Adrenal gland (tissue), 12 donors: ENCODE results near the gene CTSO. TPM values are rescaled to one million over a fixed set of nuclear protein-coding genes. Genes with fewer than 3 reads are reported as not detected.

Experiments used
- DNase-seq, 7 donors: peaks; one replicate each; pipeline ENCODE4 v3.0.0-alpha.2; 2019 to 2020
- H3K27ac ChIP-seq, 5 donors: fragments of 200-600 bp; sonication (generic) in 4 of 5; 1 replicate in 3 of 5; 2 replicates in 2 of 5; pipeline versions ENCODE4 v1.5.1 to v1.8.0; 2016 to 2020; ENCODE audit warnings: mild to moderate bottlenecking in 1 of 5
- H3K27me3 ChIP-seq: fragments of 200-600 bp; 2 replicates; pipeline ENCODE4 v1.8.0; 2021
- H3K36me3 ChIP-seq, 2 donors: fragments of 200-600 bp; replicated peaks in 1 of 2; 1 replicate in 1 of 2; 2 replicates in 1 of 2; pipeline versions ENCODE4 v1.5.1 to v1.8.0; 2018 to 2022
- H3K4me1 ChIP-seq, 2 donors: fragments of 200-600 bp; replicated peaks in 1 of 2; 1 replicate in 1 of 2; 2 replicates in 1 of 2; pipeline versions ENCODE4 v1.5.1 to v1.8.0; 2018 to 2021
- H3K4me3 ChIP-seq, 4 donors: fragments of 200-600 bp; sonication (generic) in 3 of 4; one replicate each; pipeline ENCODE4 v1.5.1; 2016 to 2018
- H3K9me3 ChIP-seq, 3 donors: fragments of 200-600 bp; sonication (generic) in 1 of 3; replicated peaks in 1 of 3; 1 replicate in 2 of 3; 2 replicates in 1 of 3; pipeline versions ENCODE4 v1.5.1 to v1.8.0; 2016 to 2021
- CTCF ChIP-seq, 6 experiments: fragments of 450-650 bp in 4 of 6; fragments of 200-600 bp in 2 of 6; sonication (generic) in 1 of 6; IDR thresholded peaks; 1 replicate in 5 of 6; 2 replicates in 1 of 6; pipeline versions ENCODE4 v1.5.1 to v1.8.0; 2016 to 2021; ENCODE audit warnings: antibody characterized with exemption in 6 of 6, mild to moderate bottlenecking in 2 of 6, moderate library complexity in 1 of 6
- POLR2A ChIP-seq, 2 donors: fragments of 450-650 bp; IDR thresholded peaks; one replicate each; pipeline ENCODE4 v1.6.1; 2017; ENCODE audit warnings: antibody characterized with exemption in 2 of 2, mild to moderate bottlenecking in 2 of 2, moderate library complexity in 1 of 2
- WGBS, 4 donors: extraction: QIAGEN DNeasy Blood & Tissue Kit in 2 of 4; methylation state at CpG; one replicate each; pipeline versions ENCODE4 v1.1.5 to v1.1.7; 2013 to 2017; 5-methylcytosine and 5-hydroxymethylcytosine counted together
- intact Hi-C, 2 donors: fragments of 100-400 bp; cut with DNase I; formaldehyde crosslinking; loops; one replicate each; pipeline versions ENCODE4 v1.14.1 to v1.15.0; 2022 to 2023
- polyA plus RNA-seq, 3 donors: library from polyadenylated mRNA; stranded (reverse); fragments of 200-250 nt in 2 of 3; fragments of 350-450 nt in 1 of 3; fragmentation: Illumina TruSeq in 1 of 3; extraction: RNeasy Lipid Tissue Mini Kit (QIAGEN cat#74804) in 1 of 3; gene quantifications; one replicate each; pipeline ENCODE4 v1.2.3, GENCODE V29; 2013 to 2014
- total RNA-seq, 9 donors: library from RNA; depleted of rRNA in 4 of 9; stranded (reverse); fragments of >200 nt in 4 of 9; fragments of 120-200 nt in 1 of 9; fragmentation: NEBNext Ultra II Directional in 1 of 9; extraction: Animal tissue kit (Norgen Biotek cat#: 25700) in 1 of 9; gene quantifications; one replicate each; pipeline versions ENCODE4 v1.1.0 to v1.2.4, GENCODE V29; 2013 to 2023
- donor health status: healthy with polysubstance abuse.
- donor health status: Bipolar disorder and iron deficiency.
- donor health status: DM: yes; HTN: yes; CAD: no.
- donor health status: DM: no; HTN: no; CAD: no.
- donor health status: DM: no; HTN: no; CAD: no.
- donor health status: DM: yes; HTN: yes; CAD: no.

CTSO gene
- total and polyA plus RNA-seq, 12 donors: 5.0 to 46.9 (median 31.9) TPM

GRCh38 chr4:155879767-155880166, 73.9 kb downstream of the CTSO start:
- H3K27ac ChIP-seq: no peak overlapping the region
- no peaks in the 10 kb centered on the region for H3K4me1 ChIP-seq
- no peak for TF ChIP-seq POLR2A (IDR thresholded peaks at IDR 0.05)
- no peak for TF ChIP-seq CTCF (IDR thresholded peaks at IDR 0.05)
- H3K27me3 ChIP-seq: no peaks in the 10 kb centered on the region
- H3K4me3 ChIP-seq: no peak overlapping the region
- no peaks in the 10 kb centered on the region for H3K9me3 ChIP-seq
- DNase-seq: no peak
- H3K36me3 ChIP-seq: no peaks in the 10 kb centered on the region
- intact Hi-C loops: no loop called here

GRCh38 chr4:155878611-155879010, 75.1 kb downstream of the CTSO start:
- no peak overlapping the region for H3K4me3 ChIP-seq
- intact Hi-C loops: no loop called here
- no peaks in the 10 kb centered on the region for H3K9me3 ChIP-seq
- 29 to 44% (median 41%) methylated on average over 2 of the region's 2 CpGs for WGBS, 4 donors
- DNase-seq: no peak
- TF ChIP-seq POLR2A (IDR thresholded peaks at IDR 0.05) (no peak), CTCF (IDR thresholded peaks at IDR 0.05) (no peak)
- no peaks in the 10 kb centered on the region for H3K36me3 ChIP-seq
- no peak overlapping the region for H3K27ac ChIP-seq
- H3K4me1 ChIP-seq: no peaks in the 10 kb centered on the region
- no peaks in the 10 kb centered on the region for H3K27me3 ChIP-seq

DNA sequence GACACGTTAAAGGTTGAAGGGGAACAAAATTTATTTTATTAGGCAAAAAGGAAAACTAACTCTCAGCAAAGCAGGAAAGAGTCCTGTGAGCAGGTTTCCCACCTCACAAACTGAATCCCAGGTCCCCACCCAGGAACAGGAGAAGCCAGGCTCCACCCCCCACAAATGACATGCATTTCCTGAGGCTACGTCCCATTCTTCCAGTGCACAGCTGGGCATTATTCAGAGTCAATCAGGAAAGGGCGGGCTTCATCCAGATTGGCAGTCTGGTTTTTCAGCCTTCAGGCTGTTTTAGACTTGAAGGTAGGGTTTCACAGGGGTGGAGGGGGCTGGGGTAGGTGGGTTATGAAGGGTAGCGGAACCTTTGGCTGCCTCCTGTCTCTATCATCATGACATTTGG, 75.7 kb downstream of the CTSO start:
- WGBS, 4 donors: 85 to 92% (median 87%) methylated on average over 4 of the region's 4 CpGs
- no peak overlapping the region for H3K4me3 ChIP-seq
- H3K36me3 ChIP-seq: no peaks in the 10 kb centered on the region
- no peaks in the 10 kb centered on the region for H3K4me1 ChIP-seq
- no peaks in the 10 kb centered on the region for H3K9me3 ChIP-seq
- no peaks in the 10 kb centered on the region for H3K27me3 ChIP-seq
- TF ChIP-seq POLR2A (IDR thresholded peaks at IDR 0.05): no peak
- no peak for TF ChIP-seq CTCF (IDR thresholded peaks at IDR 0.05)
- no peak for DNase-seq
- intact Hi-C loops: no loop called here
- H3K27ac ChIP-seq: no peak overlapping the region

- no peak for TF ChIP-seq POLR2A (IDR thresholded peaks at IDR 0.05)
- H3K4me1 ChIP-seq: no peaks in the 10 kb centered on the region
- intact Hi-C loops: no loop called here
- WGBS, 4 donors: 80 to 90% (median 87%) methylated on average over 1 of the region's 1 CpG
- no peaks in the 10 kb centered on the region for H3K9me3 ChIP-seq
- H3K27ac ChIP-seq: no peak overlapping the region
- no peak overlapping the region for H3K4me3 ChIP-seq
- no peak for DNase-seq
- no peaks in the 10 kb centered on the region for H3K27me3 ChIP-seq
- H3K36me3 ChIP-seq: no peaks in the 10 kb centered on the region
These were observed 77.8 kb downstream of the CTSO start for GRCh38 chr4:155875878-155876277.

Other genes with a start within 250 kb of the CTSO start
- gene GUCY1B1, start 194.8 kb downstream of the CTSO start, total RNA-seq: 1 to 10 TPM in 8 of 9 donors, under 1 TPM in 1; 0.87 to 5.1 (median 2.7) TPM
- 10 to 100 TPM in 1 of 3 donors, 1 to 10 TPM in 2; 4.3 to 11.6 (median 4.4) TPM for gene GUCY1B1, start 194.8 kb downstream of the CTSO start, polyA plus RNA-seq
- not detected for gene ASIC5, start 87.6 kb downstream of the CTSO start, total RNA-seq
- gene ASIC5, start 87.6 kb downstream of the CTSO start, polyA plus RNA-seq: not detected
- gene TDO2, start 50.2 kb downstream of the CTSO start, total RNA-seq: 1 to 10 TPM in 7 of 9 donors, under 1 TPM in 2; 0.56 to 9.8 (median 3.3) TPM
- gene TDO2, start 50.2 kb downstream of the CTSO start, polyA plus RNA-seq: 1 to 10 TPM; 1.7 to 9.3 (median 1.9) TPM